Measurements from ENCODE around the gene XAGE3.
"Not testable (repeated sequence)": the region's sequence is repeated elsewhere in the genome, so short reads cannot be mapped to it uniquely, and the experiment has no call there.

XAGE3 gene

DNA sequence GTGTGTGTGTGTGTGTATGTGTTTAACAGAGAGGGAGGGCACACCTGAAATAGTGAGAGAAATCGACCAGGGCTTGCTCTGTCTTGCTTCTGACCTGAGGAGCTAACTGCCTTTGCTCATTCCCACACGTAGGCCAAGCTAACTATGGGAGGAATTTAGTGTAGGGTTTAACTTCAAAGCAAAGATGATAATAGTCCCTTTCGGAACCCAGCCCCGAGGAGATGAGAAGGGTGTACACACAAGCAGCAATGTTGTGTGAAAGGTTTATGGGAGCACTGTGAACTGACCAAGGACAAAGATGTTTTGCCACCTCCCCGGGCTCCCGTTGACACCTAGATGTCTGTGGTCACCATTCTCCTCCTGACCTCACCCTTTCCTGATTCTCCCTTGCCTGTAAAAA, 8.5 kb upstream of the XAGE3 start:
- not testable (repeated sequence) for H3K36me3 ChIP-seq (ENCODE audit: insufficient read depth, low read depth, low read length); H3K4me3 ChIP-seq (ENCODE audit: low read length); H3K27ac ChIP-seq (ENCODE audit: low read length); H3K27me3 ChIP-seq (ENCODE audit: insufficient read depth, low read length); H3K9ac ChIP-seq (ENCODE audit: low read depth, low read length); H3K4me1 ChIP-seq (ENCODE audit: insufficient read depth, low read length); H3K9me3 ChIP-seq (ENCODE audit: insufficient read depth, low read depth, low read length)

DNA sequence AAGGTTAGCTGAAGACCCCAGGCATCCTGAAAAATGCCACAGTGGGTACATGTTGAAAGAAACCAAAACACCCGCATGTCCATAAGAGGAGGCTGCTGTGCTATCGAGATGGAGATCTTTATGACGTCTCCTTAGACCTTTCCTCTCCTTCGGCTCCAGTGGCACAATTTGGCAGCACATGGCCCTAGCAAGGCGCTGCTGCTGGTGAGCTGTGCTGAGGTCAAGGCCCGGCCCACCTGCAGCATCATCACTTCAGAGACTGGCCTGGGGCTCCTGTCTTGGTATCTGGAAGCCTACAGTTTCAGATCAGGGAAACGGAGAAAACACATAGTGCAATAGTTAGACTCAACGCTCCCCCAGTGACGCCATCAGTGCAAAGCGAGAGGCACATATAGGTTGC, 7.6 kb upstream of the XAGE3 start:
- H3K9me3 ChIP-seq (ENCODE audit: insufficient read depth, low read depth, low read length); H3K9ac ChIP-seq (ENCODE audit: low read depth, low read length); H3K27ac ChIP-seq (ENCODE audit: low read length); H3K4me1 ChIP-seq (ENCODE audit: insufficient read depth, low read length); H3K4me3 ChIP-seq (ENCODE audit: low read length); H3K36me3 ChIP-seq (ENCODE audit: insufficient read depth, low read depth, low read length); H3K27me3 ChIP-seq (ENCODE audit: insufficient read depth, low read length): not testable (repeated sequence)

DNA sequence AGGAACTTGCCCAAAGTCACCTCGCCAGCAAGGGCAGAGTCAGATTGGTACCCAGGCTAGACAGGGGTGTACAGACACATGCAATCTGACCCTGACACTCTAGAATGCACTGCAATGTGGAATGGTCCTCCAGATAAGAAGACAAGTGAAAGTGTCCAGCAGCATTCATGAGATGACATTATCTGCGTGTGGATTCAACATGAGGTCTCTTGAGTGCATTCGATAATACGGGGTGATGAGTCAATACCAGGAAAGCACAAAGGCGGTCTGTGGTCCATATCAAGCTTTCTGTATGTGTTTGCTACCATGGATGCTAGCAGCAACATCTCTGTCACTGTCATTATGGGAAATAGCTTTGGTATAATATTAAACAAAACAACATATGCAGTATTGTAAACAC, 6.8 kb upstream of the XAGE3 start:
- Histone ChIP-seq H3K27ac (ENCODE audit: low read length) (no peak overlapping the region), H3K9ac (ENCODE audit: low read depth, low read length) (no peak overlapping the region), H3K4me3 (ENCODE audit: low read length) (no peak overlapping the region), H3K27me3 (ENCODE audit: insufficient read depth, low read length) (no peaks in the 10 kb centered on the region), H3K36me3 (ENCODE audit: insufficient read depth, low read depth, low read length) (no peaks in the 10 kb centered on the region), H3K9me3 (ENCODE audit: insufficient read depth, low read depth, low read length) (no peaks in the 10 kb centered on the region), H3K4me1 (ENCODE audit: insufficient read depth, low read length) (no peaks in the 10 kb centered on the region)

DNA sequence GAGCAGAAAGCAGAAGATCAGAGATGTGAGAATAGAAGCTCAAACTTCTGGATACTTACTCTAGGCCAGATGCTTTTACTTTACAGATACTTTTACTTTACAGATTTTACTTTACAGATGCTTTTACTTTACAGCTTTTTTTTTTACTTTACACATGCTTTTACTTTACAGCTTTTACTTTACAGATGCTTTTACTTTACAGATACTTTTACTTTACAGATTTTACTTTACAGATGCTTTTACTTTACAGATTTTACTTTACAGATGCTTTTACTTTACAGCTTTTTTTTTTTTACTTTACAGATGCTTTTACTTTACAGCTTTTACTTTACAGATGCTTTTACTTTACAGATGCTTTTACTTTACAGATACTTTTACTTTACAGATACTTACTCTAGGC, 5.9 kb upstream of the XAGE3 start:
- not testable (repeated sequence) for H3K27ac ChIP-seq (ENCODE audit: low read length); H3K4me1 ChIP-seq (ENCODE audit: insufficient read depth, low read length); H3K4me3 ChIP-seq (ENCODE audit: low read length); H3K9ac ChIP-seq (ENCODE audit: low read depth, low read length); H3K27me3 ChIP-seq (ENCODE audit: insufficient read depth, low read length); H3K36me3 ChIP-seq (ENCODE audit: insufficient read depth, low read depth, low read length); H3K9me3 ChIP-seq (ENCODE audit: insufficient read depth, low read depth, low read length)

DNA sequence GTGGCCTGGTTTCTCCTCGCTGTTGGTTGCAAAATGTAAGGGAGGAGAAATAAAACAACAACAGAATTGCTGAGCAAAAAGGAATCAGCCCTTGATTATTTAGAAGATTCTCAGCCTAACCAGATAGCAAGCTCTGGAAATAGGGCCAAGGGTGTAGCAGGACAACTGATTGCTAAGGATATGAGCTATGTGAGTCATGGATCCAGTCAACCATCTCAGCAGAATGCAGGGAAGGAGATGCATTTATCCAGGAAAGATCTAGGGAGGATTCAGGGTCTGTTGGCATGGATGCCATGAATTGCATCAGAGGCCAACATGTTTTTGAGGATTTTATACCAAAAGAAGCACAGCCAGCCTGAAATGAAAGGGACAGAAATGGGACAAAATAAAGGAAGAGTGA, 2.2 kb upstream of the XAGE3 start:
- Histone ChIP-seq H3K36me3 (ENCODE audit: insufficient read depth, low read depth, low read length) (no peaks in the 10 kb centered on the region), H3K9me3 (ENCODE audit: insufficient read depth, low read depth, low read length) (no peaks in the 10 kb centered on the region), H3K27ac (ENCODE audit: low read length) (no peak overlapping the region), H3K27me3 (ENCODE audit: insufficient read depth, low read length) (no peaks in the 10 kb centered on the region), H3K4me1 (ENCODE audit: insufficient read depth, low read length) (no peaks in the 10 kb centered on the region), H3K9ac (ENCODE audit: low read depth, low read length) (no peak overlapping the region), H3K4me3 (ENCODE audit: low read length) (no peak overlapping the region)

DNA sequence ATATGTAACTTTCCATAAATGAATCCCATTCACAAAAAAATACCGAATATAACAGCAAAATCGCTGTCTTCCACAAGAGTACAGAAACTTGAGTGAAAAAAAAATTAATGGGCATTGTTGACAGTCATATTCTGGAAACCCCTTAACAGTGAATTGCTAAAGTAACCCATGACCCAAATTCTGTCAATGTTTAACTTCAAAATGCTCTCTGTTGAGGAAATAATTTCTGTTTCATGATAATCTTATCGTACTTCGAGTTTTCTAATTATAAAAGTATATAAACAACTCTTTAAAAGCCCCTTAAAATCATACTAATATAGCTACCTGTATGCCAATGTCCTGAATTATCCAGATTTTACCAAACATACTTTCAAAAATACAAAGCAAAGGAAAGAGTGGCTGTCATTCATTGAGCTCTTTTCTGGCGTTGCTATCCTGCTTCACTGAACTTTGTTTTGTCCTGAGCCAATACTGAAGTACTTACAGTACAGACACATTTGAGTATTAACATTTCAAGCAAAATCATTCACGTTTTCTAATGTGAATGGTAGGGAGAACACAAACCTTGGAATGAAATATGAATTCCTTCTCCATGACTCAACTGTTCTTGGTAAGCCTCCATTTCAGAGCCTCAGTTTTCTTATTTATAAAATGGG, 2.4 kb downstream of the XAGE3 start:
- Histone ChIP-seq H3K27me3 (ENCODE audit: insufficient read depth, low read length) (no peaks in the 10 kb centered on the region), H3K4me1 (ENCODE audit: insufficient read depth, low read length) (no peaks in the 10 kb centered on the region), H3K9ac (ENCODE audit: low read depth, low read length) (no peak overlapping the region), H3K36me3 (ENCODE audit: insufficient read depth, low read depth, low read length) (no peaks in the 10 kb centered on the region), H3K9me3 (ENCODE audit: insufficient read depth, low read depth, low read length) (no peaks in the 10 kb centered on the region), H3K4me3 (ENCODE audit: low read length) (no peak overlapping the region), H3K27ac (ENCODE audit: low read length) (no peak overlapping the region)

DNA sequence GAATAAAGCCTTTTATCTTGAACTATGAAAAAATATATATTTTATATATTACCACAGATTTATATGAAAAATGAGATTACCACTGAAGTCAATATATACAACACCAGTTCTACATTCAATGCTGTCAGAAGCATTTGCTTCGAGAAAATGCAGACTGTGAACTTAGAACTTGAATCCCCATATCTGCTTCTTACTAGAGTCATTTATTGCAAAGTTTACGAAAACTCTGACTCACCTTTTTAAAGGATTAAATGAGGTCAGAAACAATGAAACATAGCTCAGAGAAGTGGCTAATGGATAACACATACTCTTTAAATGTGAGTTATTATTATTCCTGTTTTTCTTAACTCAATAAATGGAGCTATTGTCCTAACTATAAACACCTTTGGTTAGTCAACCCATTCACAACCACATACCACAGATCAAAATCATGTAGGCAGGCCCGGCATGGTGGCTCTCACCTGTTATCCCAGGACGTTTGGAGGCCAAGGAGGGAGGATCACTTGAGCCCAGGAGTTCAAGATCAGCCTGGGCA, 10.8 kb downstream of the XAGE3 start:
- not testable (repeated sequence) for H3K27ac ChIP-seq (ENCODE audit: low read length); H3K9me3 ChIP-seq (ENCODE audit: insufficient read depth, low read depth, low read length); H3K36me3 ChIP-seq (ENCODE audit: insufficient read depth, low read depth, low read length); H3K27me3 ChIP-seq (ENCODE audit: insufficient read depth, low read length); H3K4me1 ChIP-seq (ENCODE audit: insufficient read depth, low read length); H3K9ac ChIP-seq (ENCODE audit: low read depth, low read length); H3K4me3 ChIP-seq (ENCODE audit: low read length)

DNA sequence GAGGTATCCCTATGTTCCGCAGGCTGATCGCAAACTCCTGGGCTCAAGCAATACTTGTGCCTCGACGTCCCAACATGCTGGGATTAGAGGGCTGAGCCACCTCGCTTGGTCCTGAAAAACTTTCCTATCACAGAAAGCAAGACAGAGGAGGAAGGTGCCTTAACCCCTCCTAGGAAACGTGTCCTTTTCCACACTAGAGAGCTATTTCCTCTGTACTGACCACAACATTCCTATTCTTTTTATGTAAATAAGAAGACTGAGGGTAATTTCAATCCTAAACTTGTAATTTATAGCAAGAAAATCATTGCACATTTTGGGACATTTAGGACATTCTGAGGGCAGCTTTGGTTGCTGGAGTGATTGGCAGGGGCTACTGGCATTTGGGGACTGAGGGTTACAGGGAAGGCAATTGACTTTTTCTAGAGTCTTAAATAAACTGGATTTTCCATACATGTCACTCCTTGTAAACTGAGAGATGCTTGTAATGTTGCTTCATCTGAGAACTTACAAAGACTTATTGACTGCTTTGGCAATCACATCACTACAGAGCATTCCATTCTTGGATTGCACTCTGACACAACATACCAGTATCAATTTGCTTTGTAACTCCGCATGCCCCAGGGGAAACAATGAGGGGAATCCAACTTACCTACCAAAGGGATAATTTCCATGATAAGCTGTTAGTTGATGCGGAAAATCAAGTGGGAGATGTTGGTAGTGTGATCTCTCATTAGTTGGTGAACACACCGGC, 15.6 kb downstream of the XAGE3 start:
- H3K36me3 ChIP-seq (ENCODE audit: insufficient read depth, low read depth, low read length) = no peaks in the 10 kb centered on the region
- H3K9me3 ChIP-seq (ENCODE audit: insufficient read depth, low read depth, low read length) = no peaks in the 10 kb centered on the region; the same call in 1 of the 2 replicates
- H3K9ac ChIP-seq (ENCODE audit: low read depth, low read length) = no peak overlapping the region
- H3K27me3 ChIP-seq (ENCODE audit: insufficient read depth, low read length) = no peaks in the 10 kb centered on the region
- no peak overlapping the region for H3K4me3 ChIP-seq (ENCODE audit: low read length)
- no peaks in the 10 kb centered on the region for H3K4me1 ChIP-seq (ENCODE audit: insufficient read depth, low read length)
- no peak overlapping the region for H3K27ac ChIP-seq (ENCODE audit: low read length)

DNA sequence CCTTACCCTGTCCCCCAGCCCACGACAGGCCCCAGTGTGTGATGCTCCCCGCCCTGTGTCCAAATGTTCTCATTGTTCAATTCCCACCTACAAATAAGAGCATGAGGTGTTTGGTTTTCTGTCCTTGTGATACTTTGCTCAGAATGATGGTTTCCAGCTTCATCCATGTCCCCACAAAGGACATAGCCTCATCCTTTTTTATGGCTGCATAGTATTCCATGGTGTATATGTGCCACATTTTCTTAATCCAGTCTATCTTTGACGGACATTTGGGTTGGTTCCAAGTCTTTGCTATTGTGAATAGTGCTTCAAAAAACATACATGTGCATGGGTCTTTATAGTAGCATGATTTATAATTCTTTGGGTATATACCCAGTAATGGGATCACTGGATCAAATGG, 24.3 kb downstream of the XAGE3 start:
- not testable (repeated sequence) for H3K27me3 ChIP-seq (ENCODE audit: insufficient read depth, low read length); H3K9me3 ChIP-seq (ENCODE audit: insufficient read depth, low read depth, low read length); H3K27ac ChIP-seq (ENCODE audit: low read length); H3K9ac ChIP-seq (ENCODE audit: low read depth, low read length); H3K4me3 ChIP-seq (ENCODE audit: low read length); H3K4me1 ChIP-seq (ENCODE audit: insufficient read depth, low read length); H3K36me3 ChIP-seq (ENCODE audit: insufficient read depth, low read depth, low read length)

DNA sequence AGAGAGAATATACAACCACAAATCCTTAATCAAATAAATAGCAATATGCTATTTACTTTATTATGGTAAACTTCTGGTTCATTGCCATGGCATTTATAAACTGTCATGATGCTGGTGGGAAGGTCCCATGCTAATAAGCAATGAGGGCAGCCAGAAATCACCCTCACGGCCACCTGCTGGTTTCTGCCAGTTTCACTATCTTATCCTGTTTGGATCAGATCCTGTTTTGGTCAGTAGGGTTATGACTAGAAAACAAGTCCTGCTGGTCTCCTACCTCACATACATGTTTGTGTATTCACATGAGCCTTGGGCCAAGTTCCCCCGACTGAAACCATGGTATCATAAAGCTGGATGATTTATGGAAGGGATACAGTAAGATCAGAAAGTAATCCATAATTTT, 28.7 kb downstream of the XAGE3 start:
- Histone ChIP-seq H3K9me3 (ENCODE audit: insufficient read depth, low read depth, low read length) (no peaks in the 10 kb centered on the region), H3K36me3 (ENCODE audit: insufficient read depth, low read depth, low read length) (no peaks in the 10 kb centered on the region), H3K27me3 (ENCODE audit: insufficient read depth, low read length) (no peaks in the 10 kb centered on the region), H3K4me3 (ENCODE audit: low read length) (no peak overlapping the region), H3K9ac (ENCODE audit: low read depth, low read length) (no peak overlapping the region), H3K27ac (ENCODE audit: low read length) (no peak overlapping the region), H3K4me1 (ENCODE audit: insufficient read depth, low read length) (no peaks in the 10 kb centered on the region)

DNA sequence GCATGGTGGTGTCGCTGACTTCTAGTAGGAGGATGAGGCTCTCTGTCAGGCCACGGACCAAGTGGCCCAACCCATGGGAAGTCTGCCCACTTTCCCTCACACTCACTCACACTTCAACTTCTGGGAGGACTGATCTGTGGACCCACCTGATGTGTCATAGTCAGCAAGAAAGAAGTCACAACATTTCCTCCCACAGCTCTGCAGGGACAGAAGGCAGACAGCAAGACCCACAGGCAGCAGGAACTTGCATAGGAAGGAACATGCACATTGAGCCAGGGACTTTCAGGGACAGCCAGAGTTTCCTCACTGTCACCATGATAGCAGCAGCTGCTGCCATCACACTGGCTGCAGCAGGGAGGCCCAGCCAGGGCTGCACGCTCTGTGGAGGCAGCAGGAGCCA, 37.3 kb downstream of the XAGE3 start:
- H3K4me3 ChIP-seq (ENCODE audit: low read length) = no peak overlapping the region

DNA sequence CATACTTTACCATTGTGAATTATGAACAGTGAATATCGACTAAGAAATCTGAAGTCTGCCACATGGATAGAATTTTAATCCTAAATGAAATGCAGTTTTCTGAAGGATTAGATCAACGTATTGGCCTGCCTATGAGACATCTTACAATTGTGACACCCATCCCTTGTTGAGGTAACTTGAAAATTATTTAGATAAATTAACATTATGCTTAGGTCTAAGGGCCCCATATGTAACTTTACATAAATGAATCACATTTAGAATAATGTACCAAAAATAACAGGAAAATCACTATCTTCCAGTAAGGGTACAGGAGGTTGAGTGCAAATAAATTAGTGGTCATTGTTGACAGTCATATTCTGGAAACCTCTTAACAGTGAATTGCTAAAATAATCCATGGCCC, 43.3 kb downstream of the XAGE3 start:
- H3K4me1 ChIP-seq (ENCODE audit: insufficient read depth, low read length) = no peaks in the 10 kb centered on the region
- no peak overlapping the region for H3K9ac ChIP-seq (ENCODE audit: low read depth, low read length)
- H3K9me3 ChIP-seq (ENCODE audit: insufficient read depth, low read depth, low read length) = no peaks in the 10 kb centered on the region
- no peak overlapping the region for H3K4me3 ChIP-seq (ENCODE audit: low read length)
- no peak overlapping the region for H3K27ac ChIP-seq (ENCODE audit: low read length)
- H3K36me3 ChIP-seq (ENCODE audit: insufficient read depth, low read depth, low read length) = no peaks in the 10 kb centered on the region
- no peaks in the 10 kb centered on the region for H3K27me3 ChIP-seq (ENCODE audit: insufficient read depth, low read length)

More for the DNA sequence above, 37.3 kb downstream of the XAGE3 start:
- Histone ChIP-seq H3K9ac (ENCODE audit: low read depth, low read length) (no peak overlapping the region), H3K36me3 (ENCODE audit: insufficient read depth, low read depth, low read length) (no peaks in the 10 kb centered on the region), H3K4me1 (ENCODE audit: insufficient read depth, low read length) (no peaks in the 10 kb centered on the region), H3K27ac (ENCODE audit: low read length) (no peak overlapping the region), H3K27me3 (ENCODE audit: insufficient read depth, low read length) (no peaks in the 10 kb centered on the region), H3K9me3 (ENCODE audit: insufficient read depth, low read depth, low read length) (no peaks in the 10 kb centered on the region)

Measured in iPS-20b (cell line).